ENCODE data around the gene HSPA5.

HSPA5 gene

DNA sequence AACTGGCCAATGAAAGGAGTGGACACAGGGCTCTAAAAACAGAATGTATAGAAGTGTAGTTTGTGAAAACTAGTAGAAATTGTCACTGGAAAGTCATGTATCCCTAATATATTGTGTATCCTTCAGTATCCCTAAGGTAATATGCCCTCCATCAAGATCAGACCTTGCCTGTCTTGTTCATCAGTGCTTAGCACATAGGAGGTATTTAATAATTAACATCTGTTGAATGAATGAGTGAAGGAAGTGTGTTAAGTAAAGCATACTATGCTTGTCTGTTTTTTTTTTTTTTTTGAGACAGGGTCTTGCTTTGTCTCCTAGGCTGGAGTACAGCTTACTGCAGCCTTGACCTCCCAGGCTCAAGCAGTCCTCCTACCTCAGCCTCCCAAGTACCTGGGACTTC, 36.3 kb upstream of the HSPA5 start:
- Histone ChIP-seq H3K27ac (ENCODE audit: low read depth, low read length) (no peak overlapping the region), H3F3A (ENCODE audit: control insufficient read depth, insufficient read depth) (no peaks in the 10 kb centered on the region), H3K27me3 (ENCODE audit: control insufficient read depth, low read length) (no peaks in the 10 kb centered on the region), H4K20me1 (ENCODE audit: control insufficient read depth, insufficient read depth, low read depth, low read length) (0 out of 2 replicates have a peak, but pooled peaks cover 4% of the 10 kb centered on the region), H3K4me1 (ENCODE audit: control insufficient read depth, low read length) (no peaks in the 10 kb centered on the region), H3K9me3 (ENCODE audit: control insufficient read depth, insufficient read depth, low read length) (no peaks in the 10 kb centered on the region), H3K9me2 (replicated peaks; ENCODE audit: control insufficient read depth, low read length) (no peaks in the 10 kb centered on the region), H3K4me2 (ENCODE audit: low read length) (no peak overlapping the region), H3K36me3 (ENCODE audit: control insufficient read depth, low read length) (no peaks in the 10 kb centered on the region), H3K4me3 (ENCODE audit: low read length) (no peak overlapping the region), H3K79me2 (ENCODE audit: control insufficient read depth, low read length) (peaks cover 87% of the 10 kb centered on the region)
- TF ChIP-seq CTCF (IDR thresholded peaks at IDR 0.05; ENCODE audit: low read depth, low read length, poor library complexity, severe bottlenecking) (no peak), EZH2phosphoT487 (IDR thresholded peaks at IDR 0.05; ENCODE audit: borderline replicate concordance, low read length) (no peak)

GRCh38 chr9:125276771-125277170, 35.6 kb upstream of the HSPA5 start:
- H3K4me3 ChIP-seq (ENCODE audit: low read length): no peak overlapping the region
- no peaks in the 10 kb centered on the region for H3K9me3 ChIP-seq (ENCODE audit: control insufficient read depth, insufficient read depth, low read length)
- H3K36me3 ChIP-seq (ENCODE audit: control insufficient read depth, low read length): no peaks in the 10 kb centered on the region
- no peaks in the 10 kb centered on the region for H3K4me1 ChIP-seq (ENCODE audit: control insufficient read depth, low read length)
- no peak overlapping the region for H3K4me2 ChIP-seq (ENCODE audit: low read length)
- no peaks in the 10 kb centered on the region for H3K27me3 ChIP-seq (ENCODE audit: control insufficient read depth, low read length)
- no peaks in the 10 kb centered on the region for H3K9me2 ChIP-seq (replicated peaks; ENCODE audit: control insufficient read depth, low read length)
- H3F3A ChIP-seq (ENCODE audit: control insufficient read depth, insufficient read depth): no peaks in the 10 kb centered on the region
- no peak overlapping the region for H3K27ac ChIP-seq (ENCODE audit: low read depth, low read length)
- TF ChIP-seq CTCF (IDR thresholded peaks at IDR 0.05; ENCODE audit: low read depth, low read length, poor library complexity, severe bottlenecking): no peak
- TF ChIP-seq EZH2phosphoT487 (IDR thresholded peaks at IDR 0.05; ENCODE audit: borderline replicate concordance, low read length): no peak
- peaks cover 90% of the 10 kb centered on the region for H3K79me2 ChIP-seq (ENCODE audit: control insufficient read depth, low read length)
- H4K20me1 ChIP-seq (ENCODE audit: control insufficient read depth, insufficient read depth, low read depth, low read length): 0 out of 2 replicates have a peak, but pooled peaks cover 4% of the 10 kb centered on the region

- Histone ChIP-seq H3K27ac (ENCODE audit: low read depth, low read length) (no peak overlapping the region), H3K9me3 (ENCODE audit: control insufficient read depth, insufficient read depth, low read length) (no peaks in the 10 kb centered on the region), H3K9me2 (replicated peaks; ENCODE audit: control insufficient read depth, low read length) (no peaks in the 10 kb centered on the region), H3K4me1 (ENCODE audit: control insufficient read depth, low read length) (no peaks in the 10 kb centered on the region), H3F3A (ENCODE audit: control insufficient read depth, insufficient read depth) (no peaks in the 10 kb centered on the region), H3K79me2 (ENCODE audit: control insufficient read depth, low read length) (peaks cover 95% of the 10 kb centered on the region), H3K4me2 (ENCODE audit: low read length) (no peak overlapping the region), H4K20me1 (ENCODE audit: control insufficient read depth, insufficient read depth, low read depth, low read length) (0 out of 2 replicates have a peak, but pooled peaks cover 4% of the 10 kb centered on the region), H3K4me3 (ENCODE audit: low read length) (no peak overlapping the region), H3K36me3 (ENCODE audit: control insufficient read depth, low read length) (no peaks in the 10 kb centered on the region; the same call in 1 of the 2 replicates), H3K27me3 (ENCODE audit: control insufficient read depth, low read length) (no peaks in the 10 kb centered on the region)
- TF ChIP-seq EZH2phosphoT487 (IDR thresholded peaks at IDR 0.05; ENCODE audit: borderline replicate concordance, low read length): no peak
- no peak for TF ChIP-seq CTCF (IDR thresholded peaks at IDR 0.05; ENCODE audit: low read depth, low read length, poor library complexity, severe bottlenecking)
Observed at GRCh38 chr9:125272697-125273096, 31.6 kb upstream of the HSPA5 start.

Measured in DOHH2 (cell line).